NCI-H2081 treated with DMSO at 0.1 percent for 48 hours (cell line): ENCODE measurements around the gene INMT.
A peak's percentile ranks its signal among the peaks of the same experiment; 100 is the strongest.

Source experiments
- DNase-seq: peaks from one replicate; lab custom pipeline; 2025; lab: John Stamatoyannopoulos, UW

The INMT gene

GRCh38 chr7:30728591-30729100 is 23.3 kb upstream of the INMT start:
- no peak for DNase-seq

- no peak for DNase-seq
These were observed 22.3 kb upstream of the INMT start for GRCh38 chr7:30729642-30730041.

GRCh38 chr7:30730097-30730496 is 21.8 kb upstream of the INMT start:
- DNase-seq: no peak

- DNase-seq: no peak
These were observed 20.9 kb upstream of the INMT start for GRCh38 chr7:30730996-30731395.

- no peak for DNase-seq
These were observed 20.4 kb upstream of the INMT start for GRCh38 chr7:30731581-30731980.

- no peak for DNase-seq
These were observed 19.3 kb upstream of the INMT start for GRCh38 chr7:30732606-30733005.

- no peak for DNase-seq
These were observed 18.7 kb upstream of the INMT start for GRCh38 chr7:30733216-30733615.

- DNase-seq: no peak
These were observed 18.2 kb upstream of the INMT start for GRCh38 chr7:30733691-30734090.

GRCh38 chr7:30734497-30734896 is 17.4 kb upstream of the INMT start:
- no peak for DNase-seq

- DNase-seq: no peak
These were observed 16.3 kb upstream of the INMT start for GRCh38 chr7:30735631-30736030.

- DNase-seq: no peak
These were observed 15.6 kb upstream of the INMT start for GRCh38 chr7:30736291-30736690.

GRCh38 chr7:30738026-30738915 is 13.7 kb upstream of the INMT start:
- no peak for DNase-seq

- DNase-seq: no peak
These were observed 12.2 kb upstream of the INMT start for GRCh38 chr7:30739691-30740090.

- DNase-seq: peak; percentile 36
These were observed 11.3 kb upstream of the INMT start for GRCh38 chr7:30740417-30741181.

GRCh38 chr7:30741289-30741688 is 10.6 kb upstream of the INMT start:
- no peak for DNase-seq

GRCh38 chr7:30743371-30744074 is 8.4 kb upstream of the INMT start:
- no peak for DNase-seq

GRCh38 chr7:30744075-30744417 is 7.9 kb upstream of the INMT start:
- DNase-seq: no peak

GRCh38 chr7:30745261-30745941 is 6.5 kb upstream of the INMT start:
- DNase-seq: no peak

- DNase-seq: no peak
These were observed 1.9 kb upstream of the INMT start for GRCh38 chr7:30750010-30750409.

- no peak for DNase-seq
These were observed 968 bp upstream of the INMT start for GRCh38 chr7:30750683-30751650.

GRCh38 chr7:30752484-30752883 is 549 bp downstream of the INMT start:
- no peak for DNase-seq
